ENCODE measurements around the gene SLC34A1.
A peak's percentile ranks its signal among the peaks of the same experiment; 100 is the strongest.
"Not testable (repeated sequence)": the region's sequence is repeated elsewhere in the genome, so short reads cannot be mapped to it uniquely, and the experiment has no call there.

The SLC34A1 gene, protein sequence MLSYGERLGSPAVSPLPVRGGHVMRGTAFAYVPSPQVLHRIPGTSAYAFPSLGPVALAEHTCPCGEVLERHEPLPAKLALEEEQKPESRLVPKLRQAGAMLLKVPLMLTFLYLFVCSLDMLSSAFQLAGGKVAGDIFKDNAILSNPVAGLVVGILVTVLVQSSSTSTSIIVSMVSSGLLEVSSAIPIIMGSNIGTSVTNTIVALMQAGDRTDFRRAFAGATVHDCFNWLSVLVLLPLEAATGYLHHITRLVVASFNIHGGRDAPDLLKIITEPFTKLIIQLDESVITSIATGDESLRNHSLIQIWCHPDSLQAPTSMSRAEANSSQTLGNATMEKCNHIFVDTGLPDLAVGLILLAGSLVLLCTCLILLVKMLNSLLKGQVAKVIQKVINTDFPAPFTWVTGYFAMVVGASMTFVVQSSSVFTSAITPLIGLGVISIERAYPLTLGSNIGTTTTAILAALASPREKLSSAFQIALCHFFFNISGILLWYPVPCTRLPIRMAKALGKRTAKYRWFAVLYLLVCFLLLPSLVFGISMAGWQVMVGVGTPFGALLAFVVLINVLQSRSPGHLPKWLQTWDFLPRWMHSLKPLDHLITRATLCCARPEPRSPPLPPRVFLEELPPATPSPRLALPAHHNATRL

DNA sequence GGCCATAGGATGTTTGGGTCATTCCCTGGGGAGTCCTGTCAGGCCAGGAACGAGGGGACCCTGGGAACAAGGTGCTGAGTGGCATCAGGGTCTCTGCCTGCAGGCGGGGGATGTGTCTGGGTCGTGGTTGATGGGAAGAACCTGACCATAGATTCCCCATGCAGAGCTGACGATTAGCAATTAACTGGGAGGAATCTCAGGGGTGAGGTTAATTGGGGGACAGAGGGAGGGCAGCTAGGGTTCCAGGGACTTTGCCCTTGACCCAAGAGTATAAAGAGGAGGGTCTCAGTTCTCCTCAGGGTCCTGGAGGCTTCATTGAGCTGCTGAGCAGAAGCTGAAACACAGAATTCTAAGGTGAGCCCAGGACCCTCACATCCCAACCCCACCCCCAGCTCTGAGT lies at the start of gene SLC34A1:
Gene SLC34A1, plus strand, starts transcription at position 301 of the 400 bp plus-strand sequence. CDS start 1,308 bp downstream, outside the sequence.
- no peak for ATAC-seq
- DNase-seq, result no peak

DNA sequence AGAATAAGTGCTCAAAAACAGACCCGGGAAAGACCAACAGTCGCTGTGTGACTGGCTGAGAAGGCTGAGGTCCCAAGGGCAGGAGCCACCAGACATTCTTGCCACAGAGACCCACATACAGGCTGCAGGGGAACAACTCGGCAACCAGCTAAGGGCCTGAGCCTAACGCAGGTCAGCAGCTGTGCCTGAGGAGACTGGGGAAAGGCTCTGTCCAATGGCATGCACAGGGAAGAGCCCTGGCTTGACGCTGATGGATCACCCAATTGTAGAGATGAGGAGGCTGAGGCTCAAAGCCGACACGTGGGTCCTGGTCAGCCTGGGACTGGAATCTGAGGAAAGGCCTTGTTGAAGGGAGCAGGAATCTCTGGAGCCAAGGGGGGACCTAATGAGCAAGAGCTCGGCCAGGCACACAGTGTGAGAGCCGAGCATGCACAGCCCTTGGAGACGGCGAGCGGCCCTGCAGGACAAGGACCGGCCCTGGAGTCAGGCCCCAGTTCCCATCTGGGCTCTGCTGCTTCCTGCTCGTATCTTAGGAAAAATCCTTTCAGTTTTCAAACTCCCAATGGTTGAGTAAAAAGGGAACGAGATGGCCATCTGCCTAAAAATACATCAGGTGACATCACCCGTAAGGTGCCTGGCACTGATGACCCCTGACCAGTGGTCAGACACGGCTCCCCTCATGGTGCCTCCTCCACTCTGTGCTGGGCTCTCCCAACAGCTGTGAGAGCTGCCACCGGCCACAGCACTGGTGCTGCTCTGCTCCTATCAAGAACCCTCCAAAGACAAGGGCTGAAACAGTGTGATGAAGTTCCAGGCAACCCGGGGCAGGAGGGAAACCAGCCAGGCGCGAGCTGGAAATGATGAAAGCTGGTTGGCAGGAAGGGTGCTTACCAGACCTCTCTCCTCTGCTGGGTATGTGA lies 49.2 kb upstream of the SLC34A1 start:
- DNase-seq (no peak), ATAC-seq (no peak)

DNA sequence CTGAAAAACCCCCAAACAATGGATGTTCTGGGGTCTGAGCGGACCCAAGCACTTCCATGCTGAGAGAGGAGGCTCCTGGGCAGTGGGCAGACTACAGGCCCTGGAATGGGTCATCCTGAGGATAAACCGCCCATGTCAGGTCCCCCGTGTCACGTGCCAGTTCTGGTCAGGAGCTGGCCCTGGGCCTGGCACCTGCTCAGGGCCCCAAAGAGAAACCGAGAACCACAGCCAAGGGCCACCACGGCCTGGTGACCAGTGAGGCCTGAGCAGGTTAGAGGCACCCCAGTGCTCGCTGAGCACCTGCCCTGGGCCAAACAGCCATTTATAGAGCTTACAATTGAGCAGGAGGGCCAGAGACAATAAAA lies 48.6 kb upstream of the SLC34A1 start:
- no peak for DNase-seq
- no peak for ATAC-seq

DNA sequence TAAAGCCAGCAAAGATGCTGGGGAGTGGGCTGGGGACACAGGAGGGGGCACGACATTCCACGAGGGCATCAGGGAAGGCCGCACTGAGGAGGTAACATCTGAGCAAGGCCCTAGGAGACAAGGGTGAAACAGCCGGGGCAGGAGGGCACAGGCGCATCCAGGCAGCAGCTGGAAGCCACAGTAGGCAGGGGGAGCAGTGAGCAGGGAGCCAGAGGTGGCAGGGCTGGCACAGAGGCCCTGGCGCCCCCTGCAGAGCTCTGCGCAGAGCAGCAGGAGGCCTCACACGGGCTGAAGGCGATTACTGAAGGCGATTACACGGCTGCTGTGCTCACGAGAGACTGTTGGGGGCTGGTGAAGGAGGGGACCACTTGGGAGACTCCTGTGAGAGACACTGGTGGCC lies 48.1 kb upstream of the SLC34A1 start:
- DNase-seq, result peak; percentile 51
- peak; percentile 78 for ATAC-seq

DNA sequence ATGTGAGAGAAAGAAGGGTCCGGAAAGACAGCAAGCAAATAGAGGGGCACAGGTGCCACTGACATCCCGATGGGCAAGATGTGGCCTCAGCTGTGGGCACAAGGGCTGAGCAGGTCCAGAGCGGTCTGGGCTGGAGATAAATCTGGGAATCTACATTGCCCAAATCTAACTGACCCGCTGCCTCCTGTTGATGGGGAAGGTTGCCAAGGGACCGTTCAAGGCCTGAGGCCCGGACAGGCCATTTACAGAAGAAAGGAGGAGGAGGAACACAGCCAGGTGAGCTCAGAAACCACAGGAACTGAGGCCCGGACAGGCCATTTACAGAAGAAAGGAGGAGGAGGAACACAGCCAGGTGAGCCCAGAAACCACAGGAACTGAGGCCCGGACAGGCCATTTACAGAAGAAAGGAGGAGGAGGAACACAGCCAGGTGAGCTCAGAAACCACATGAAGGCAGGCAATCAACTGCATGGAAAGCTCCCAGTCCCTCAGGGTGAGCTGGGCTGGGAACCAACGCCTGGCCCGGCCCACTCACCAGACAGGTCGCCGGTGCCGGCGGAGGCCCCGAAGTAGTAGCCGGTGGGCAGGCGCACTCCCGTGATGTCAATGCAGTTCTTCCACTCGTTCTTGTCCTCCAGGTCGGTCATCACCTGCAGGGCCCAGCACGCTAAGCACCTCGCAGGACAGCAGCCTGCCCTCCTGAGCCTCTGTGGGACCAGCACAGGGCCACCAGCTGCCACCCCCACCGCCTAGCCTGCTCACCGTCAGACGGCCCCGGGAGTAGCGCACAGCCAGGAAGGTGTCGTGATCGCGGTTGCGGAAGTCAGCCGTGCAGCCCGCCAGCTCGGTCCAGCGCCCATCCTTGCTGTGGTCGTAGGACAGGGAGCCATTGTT lies 47.4 kb upstream of the SLC34A1 start:
- no peak for DNase-seq
- no peak for ATAC-seq

DNA sequence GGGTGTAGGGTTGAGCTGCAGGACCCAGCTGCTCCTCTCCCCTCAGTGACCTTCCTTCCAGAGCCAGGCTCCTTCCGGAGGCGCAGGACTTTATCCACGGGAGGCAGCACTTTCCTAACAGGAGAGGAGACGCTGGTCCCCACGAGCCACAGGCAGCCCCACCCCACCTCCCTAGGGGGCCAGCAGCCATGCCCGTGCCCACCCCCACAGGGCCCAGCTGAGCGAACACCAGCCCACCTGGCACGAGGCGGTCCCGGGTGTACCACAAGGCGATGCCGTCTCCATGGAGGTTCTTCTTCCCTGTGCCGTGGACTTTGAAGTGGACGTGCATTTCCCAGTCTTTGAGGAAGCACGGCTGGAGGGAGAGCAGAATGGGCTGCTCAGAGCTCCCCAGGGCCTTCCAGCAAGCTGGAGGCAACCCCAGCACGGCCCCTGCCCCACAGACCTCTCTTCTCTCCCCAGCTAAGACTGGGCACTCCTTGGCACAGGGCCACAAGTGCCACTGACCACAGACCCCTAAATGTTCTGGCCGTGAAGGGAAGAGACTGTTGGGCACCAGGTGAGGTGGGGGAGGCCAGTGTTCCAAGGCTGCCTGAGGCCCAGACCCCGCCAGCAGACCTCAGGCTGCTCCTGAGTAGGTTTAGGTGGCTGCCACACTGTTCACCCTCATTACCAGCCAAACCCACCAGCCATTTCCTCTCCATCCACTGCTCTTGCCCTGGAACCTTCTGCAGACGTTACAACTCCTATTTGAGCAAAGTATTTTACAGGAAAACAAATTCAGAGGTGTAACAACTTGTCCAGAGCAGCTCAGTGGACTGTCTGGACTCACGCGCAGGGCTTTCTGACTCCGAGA lies 45.8 kb upstream of the SLC34A1 start:
- ATAC-seq (no peak), DNase-seq (no peak)

DNA sequence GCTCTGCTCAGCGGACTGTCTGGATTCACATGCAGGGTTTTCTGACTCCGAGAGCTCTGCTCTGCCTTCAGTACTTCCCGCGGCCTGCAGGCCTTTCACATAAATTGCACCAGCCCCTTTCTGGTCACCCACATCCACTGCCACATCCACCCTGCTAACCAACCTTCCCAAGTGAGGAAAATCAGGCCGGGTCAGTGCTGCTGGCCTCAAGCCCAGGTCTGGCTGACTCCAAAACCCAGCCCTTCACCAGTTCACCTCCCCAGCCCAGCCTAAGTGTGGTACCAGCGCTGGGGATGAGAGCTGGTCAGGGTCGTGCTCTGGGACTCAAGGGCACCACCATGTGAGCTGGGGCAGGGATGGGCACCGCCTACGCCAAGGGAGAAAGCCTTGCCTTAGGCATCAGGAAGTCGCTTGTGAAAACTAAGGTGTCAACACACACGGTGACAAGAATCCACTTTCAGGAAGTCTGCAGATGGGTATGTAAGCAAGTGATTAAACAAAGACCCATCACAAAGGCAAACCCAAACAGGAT lies 45.1 kb upstream of the SLC34A1 start:
- ATAC-seq, result no peak

DNA sequence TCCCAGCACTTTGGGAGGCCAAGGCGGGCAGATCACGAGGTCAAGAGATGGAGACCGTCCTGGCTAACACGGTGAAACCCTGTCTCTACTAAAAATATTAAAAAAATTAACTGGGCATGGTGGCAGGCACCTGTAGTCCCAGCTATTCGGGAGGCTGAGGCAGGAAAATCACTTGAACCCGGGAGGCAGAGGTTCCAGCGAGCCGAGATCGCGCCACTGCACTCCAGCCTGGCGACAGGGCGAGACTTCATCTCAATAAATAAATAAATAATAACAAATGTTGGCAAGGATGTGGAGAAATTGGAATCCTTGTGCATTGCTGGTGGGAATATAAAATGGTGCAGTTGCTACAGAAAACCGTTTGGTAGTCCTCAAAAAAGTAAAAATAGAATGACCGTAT lies 41.2 kb upstream of the SLC34A1 start:
- not testable (repeated sequence) for DNase-seq, ATAC-seq

More for the DNA sequence above, 45.1 kb upstream of the SLC34A1 start:
- DNase-seq, result no peak

DNA sequence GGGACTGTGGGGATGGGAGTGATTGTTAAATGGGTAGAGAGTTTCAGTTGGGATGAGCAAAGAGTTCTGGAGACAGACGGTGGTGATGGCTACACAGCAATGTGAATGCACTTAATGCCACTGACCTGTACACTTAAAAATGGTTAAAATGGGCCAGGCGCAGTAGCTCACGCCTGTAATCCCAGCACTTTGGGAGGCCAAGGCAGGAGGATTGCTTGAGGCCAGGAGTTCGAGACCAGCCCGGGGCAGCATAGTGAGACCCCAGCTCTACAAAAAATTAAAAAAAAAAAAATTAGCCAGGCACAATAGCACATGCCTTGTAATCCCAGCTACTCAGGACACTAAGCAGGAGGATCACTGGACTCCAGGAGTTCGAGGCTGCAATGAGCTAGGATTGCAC lies 40.5 kb upstream of the SLC34A1 start:
- no peak for DNase-seq
- no peak for ATAC-seq

DNA sequence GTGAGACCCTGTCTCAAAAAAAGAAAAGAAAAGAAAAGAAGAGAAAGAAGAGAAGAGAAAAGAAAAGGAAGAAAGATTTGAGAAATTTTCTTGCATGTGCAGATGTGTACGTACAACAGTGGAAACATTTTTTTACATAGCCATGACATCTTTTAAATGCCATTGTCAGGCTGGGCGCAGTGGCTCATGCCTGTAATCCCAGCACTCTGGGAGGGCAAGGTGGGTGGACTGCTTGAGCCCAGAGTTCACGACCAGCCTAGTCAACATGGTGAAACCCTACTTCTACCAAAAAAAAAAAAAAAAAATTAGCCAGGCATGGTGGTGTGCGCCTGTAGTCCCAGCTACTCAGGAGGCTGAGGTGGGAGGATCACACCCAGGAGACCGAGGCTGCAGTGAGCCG lies 39.3 kb upstream of the SLC34A1 start:
- DNase-seq (no peak), ATAC-seq (no peak)

DNA sequence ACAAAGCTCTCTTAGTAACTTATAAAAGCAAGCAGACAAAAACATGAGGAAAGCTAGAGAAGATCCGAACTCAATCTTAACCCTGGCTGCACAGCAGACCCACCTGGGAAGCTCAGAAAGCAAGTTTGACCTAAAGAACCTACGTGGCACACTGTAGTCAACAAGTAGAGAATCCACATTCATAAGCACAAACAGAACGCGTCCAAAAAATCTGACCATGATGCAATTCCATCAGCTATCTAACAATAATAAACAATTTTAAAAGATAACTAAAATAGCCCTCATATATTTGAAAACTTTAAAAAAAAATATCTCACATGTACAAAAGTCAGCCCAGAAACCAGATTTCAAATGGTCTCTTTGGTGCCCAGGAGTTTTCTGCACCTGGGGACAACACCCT lies 37.4 kb upstream of the SLC34A1 start:
- ATAC-seq (no peak), DNase-seq (no peak)

DNA sequence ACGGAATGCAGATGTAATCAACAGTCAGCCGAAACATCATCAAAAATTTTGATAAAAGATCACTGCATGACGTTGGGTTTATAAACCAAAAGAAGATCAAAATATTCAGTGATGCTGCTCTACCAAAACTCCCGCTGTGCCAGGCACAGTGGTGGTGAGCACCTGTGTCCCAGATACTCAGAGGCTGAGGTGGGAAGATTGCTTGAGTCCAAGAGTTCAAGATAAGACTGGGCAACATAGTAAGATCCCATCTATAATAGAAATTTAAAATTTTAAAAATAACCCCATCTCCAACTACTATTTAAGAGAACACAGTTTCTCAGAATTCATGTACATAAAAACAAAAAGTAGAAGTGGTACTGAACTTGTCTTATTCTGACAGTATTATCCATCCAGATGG lies 36.5 kb upstream of the SLC34A1 start:
- ATAC-seq, result no peak
- no peak for DNase-seq

DNA sequence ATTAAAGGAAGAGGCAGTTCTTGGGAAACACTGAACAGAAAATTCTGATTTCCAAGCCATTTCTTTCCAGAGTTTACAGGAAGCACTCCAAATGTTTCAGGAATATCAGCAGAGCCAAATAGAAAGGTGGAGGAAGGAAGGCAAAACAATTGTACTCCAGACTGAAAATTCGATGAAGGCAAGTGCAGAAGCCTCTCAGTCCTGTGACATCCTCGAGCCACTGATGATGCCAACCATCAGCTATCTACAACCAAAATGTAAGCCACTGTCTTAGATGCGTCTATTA lies 34.9 kb upstream of the SLC34A1 start:
- ATAC-seq (no peak), DNase-seq (no peak)

DNA sequence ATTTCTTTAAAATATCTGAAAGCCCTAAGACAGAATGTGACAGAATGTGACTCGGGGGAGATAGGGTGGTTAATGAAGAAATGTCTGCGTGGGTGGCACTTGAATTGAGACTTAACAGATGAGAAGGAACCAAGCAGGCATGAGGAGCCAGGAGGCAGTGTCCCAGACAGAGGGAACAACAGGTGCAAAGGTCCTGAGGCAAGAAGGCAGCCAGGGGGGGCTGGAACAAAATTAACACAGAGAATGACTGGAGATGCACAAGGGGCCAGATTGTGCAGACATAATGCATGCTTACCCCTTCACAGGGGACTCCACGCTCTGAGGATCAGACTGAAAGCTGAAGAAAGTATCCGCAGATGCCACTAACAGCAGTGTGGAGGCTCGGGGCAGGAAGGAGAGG lies 34.5 kb upstream of the SLC34A1 start:
- no peak for DNase-seq
- no peak for ATAC-seq

DNA sequence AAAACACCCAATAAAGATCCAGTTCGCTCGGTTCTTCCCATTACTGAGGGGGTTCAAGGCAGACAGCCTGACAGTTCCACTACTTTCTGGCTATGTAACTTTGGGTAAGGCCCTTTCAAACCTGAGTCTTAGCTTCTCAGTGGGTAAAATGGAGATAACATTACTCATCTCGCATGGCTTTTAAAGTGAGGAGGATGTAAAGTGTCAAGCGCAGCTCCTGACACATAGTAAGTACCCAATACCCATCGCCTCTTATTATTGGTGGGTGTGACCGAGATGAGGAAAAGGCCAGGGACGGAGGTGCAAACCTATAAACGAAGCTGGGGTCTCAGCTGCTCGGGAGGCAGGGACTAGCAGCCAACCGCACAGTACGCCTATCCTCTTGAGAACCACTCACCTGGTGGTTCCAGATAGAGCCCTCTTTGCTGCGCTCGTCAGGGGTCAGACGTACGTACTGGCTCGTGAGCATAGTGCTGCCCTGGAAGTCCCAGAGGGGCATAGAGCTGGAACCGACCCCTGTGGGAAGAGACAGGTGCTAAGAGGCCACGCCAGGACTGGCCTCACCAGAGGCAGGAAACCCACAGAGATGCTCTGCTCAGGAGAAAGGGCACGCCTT lies 33.4 kb upstream of the SLC34A1 start:
- DNase-seq (no peak), ATAC-seq (peak; percentile 8)

DNA sequence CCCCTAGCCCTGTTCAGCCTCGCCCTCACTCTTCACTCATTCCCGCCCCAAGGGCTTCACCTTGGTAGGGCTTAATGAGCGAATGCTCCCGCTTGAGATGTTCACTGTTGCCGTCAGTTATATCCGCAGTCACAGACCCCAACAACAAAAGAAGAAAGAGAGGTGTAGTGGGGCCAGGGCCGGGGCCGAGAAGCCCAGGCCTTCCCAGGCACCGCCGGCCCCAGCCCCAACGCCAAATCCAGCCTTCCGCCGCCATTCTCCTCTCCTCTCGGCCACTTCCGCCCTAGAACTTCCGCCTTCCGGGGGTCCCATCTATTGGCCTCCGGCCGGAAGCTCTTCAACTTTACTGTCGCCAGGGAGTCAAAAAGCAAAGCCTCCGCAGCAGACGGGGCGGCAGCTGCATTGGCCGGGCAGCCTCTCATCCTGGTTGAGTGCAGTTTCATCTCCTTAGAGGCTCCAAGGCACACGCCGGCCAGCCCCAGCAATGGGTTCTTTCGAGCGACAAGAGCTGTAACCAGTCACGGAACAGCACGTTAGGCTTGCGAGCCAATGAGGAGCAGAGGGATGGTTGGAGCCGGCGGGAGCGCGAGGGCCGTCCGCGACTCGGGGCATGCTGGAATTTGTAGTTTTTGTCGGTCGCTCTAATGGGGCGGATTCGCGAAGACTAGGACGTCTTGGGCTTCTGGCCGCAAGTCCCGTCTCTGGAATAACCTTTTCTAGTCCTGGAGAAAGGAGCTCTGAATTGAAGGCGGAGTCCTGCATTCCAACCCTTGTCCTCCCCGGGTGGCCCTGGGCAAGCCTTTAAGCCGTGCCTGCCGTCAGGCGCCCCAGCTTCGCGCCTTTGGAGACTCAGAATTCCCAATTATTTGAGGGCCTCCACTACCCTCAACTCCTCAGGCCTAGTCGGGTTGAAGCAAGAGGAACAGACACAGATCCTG lies 32.6 kb upstream of the SLC34A1 start, which contains the start of gene LMAN2:
Gene LMAN2, minus strand, starts transcription at position 277 of the 938 bp plus-strand sequence. Its CDS starts 21 bp downstream, at position 256.
- peak; percentile 90 for DNase-seq
- peak; percentile 98 for ATAC-seq

DNA sequence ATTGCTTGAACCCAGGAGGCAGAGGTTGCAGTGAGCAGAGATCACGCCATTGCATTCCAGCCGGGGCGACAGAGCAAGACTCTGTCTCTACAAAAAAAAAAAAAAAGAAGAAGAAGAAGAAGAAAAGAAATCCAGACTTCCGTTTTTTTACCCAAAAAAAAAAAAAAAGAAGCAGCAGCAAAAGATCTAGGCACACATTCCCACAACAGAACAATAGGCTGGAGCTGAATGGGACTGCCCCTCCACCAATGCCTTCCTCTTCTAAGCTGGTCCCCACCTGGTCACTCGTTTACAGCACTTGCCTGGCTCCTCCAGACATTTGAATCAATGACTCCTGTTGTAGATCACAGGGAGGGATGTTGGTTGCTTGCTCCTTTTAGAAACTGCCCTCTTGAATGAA lies 31.1 kb upstream of the SLC34A1 start:
- no peak for ATAC-seq
- no peak for DNase-seq

DNA sequence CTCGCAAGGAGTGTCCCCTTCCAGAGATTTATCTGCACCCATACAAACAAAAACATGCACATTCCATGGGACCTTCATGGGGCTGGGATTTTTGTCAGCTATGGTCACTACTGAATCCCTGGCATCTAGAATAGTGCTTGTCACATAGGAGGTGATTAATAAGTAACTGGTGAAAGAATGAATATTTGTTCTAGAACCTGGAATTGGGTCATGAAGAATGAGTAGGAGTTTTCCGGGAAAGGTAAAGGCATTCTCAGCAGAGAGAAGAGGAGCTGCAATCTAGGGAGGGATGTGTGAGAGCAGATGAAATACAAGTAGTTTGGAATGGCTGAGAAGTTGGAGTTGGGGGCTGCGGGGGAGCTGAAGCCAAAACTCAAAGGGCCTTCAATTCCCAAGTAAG lies 30.0 kb upstream of the SLC34A1 start:
- DNase-seq, result no peak
- ATAC-seq, result no peak

DNA sequence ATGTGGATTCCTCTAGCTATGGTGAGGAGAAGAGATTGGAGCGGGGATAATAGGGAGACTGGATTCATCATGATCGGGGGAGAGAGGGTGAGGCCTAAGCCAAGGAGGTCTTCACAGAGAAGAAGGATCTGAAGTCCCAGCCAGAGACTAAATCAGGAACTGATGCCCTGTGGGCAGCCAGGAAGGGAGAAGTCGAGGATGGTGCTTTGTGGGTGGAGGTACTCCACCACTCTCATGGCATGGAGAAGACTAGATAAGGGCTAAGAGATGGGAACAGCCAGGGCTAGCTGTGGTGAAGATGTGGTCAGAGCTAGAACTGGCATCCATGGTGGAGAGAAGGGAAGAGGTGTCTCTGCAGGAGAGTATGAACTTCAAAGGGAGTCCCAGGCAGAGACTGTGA lies 29.5 kb upstream of the SLC34A1 start:
- DNase-seq (no peak), ATAC-seq (no peak)

Measured in stimulated activated naive CD8-positive, alpha-beta T cell treated with anti-CD3 and anti-CD28 coated beads, Interleukin-15, Interleukin-2, amounts not matched to agents 100 U/mL and 50 U/mL, for 24 hours (primary cell).